GM19035 (cell line): ENCODE results near the gene MCUB.
"Not testable (repeated sequence)": the region's sequence is repeated elsewhere in the genome, so short reads cannot be mapped to it uniquely, and the experiment has no call there.

Experiments used
- ATAC-seq: cut with Tn5 transposase; IDR thresholded peaks from one replicate; pipeline ENCODE4 v1.9.1; 2021; ENCODE audit not compliant: unreplicated experiment

MCUB gene

GRCh38 chr4:109559983-109560686, at the start of gene MCUB:
MCUB (plus strand) TSS chr4:109560246; CDS start chr4:109560338, 92 bp downstream.
- peak; percentile 90 for ATAC-seq

GRCh38 chr4:109510687-109511086, 49.4 kb upstream of the MCUB start:
- ATAC-seq: no peak

- ATAC-seq: no peak
These were observed 48.6 kb upstream of the MCUB start for GRCh38 chr4:109511414-109511813.

- not testable (repeated sequence) for ATAC-seq
These were observed 46.7 kb upstream of the MCUB start for GRCh38 chr4:109513368-109513767.

- ATAC-seq: no peak
These were observed 27.9 kb upstream of the MCUB start for GRCh38 chr4:109532182-109532581.

GRCh38 chr4:109545401-109545800, 14.6 kb upstream of the MCUB start:
- no peak for ATAC-seq

GRCh38 chr4:109547394-109547793, 12.7 kb upstream of the MCUB start:
- no peak for ATAC-seq

- ATAC-seq: no peak
These were observed 11.4 kb upstream of the MCUB start for GRCh38 chr4:109548655-109549054.

GRCh38 chr4:109552237-109552636, 7.8 kb upstream of the MCUB start:
- ATAC-seq: no peak

- no peak for ATAC-seq
These were observed 6.9 kb upstream of the MCUB start for GRCh38 chr4:109553130-109553529.

- no peak for ATAC-seq
These were observed 5.1 kb upstream of the MCUB start for GRCh38 chr4:109554971-109555370.

- no peak for ATAC-seq
These were observed 2.6 kb upstream of the MCUB start for GRCh38 chr4:109557433-109557832.

GRCh38 chr4:109558095-109558494, 2.0 kb upstream of the MCUB start:
- not testable (repeated sequence) for ATAC-seq

- ATAC-seq: peak; percentile 24
These were observed 442 bp upstream of the MCUB start for GRCh38 chr4:109559625-109559982.

GRCh38 chr4:109560687-109561461, 828 bp downstream of the MCUB start:
- peak; percentile 60 for ATAC-seq

GRCh38 chr4:109562457-109563239, 2.6 kb downstream of the MCUB start:
- no peak for ATAC-seq

- no peak for ATAC-seq
These were observed 11.4 kb downstream of the MCUB start for GRCh38 chr4:109571494-109571893.

GRCh38 chr4:109572154-109572553, 12.1 kb downstream of the MCUB start:
- ATAC-seq: no peak

GRCh38 chr4:109574443-109574850, 14.4 kb downstream of the MCUB start:
- no peak for ATAC-seq

- no peak for ATAC-seq
These were observed 15.1 kb downstream of the MCUB start for GRCh38 chr4:109574931-109575804.

- ATAC-seq: no peak
These were observed 16.4 kb downstream of the MCUB start for GRCh38 chr4:109576462-109576861.
